CD4-positive, CD25-positive, alpha-beta regulatory T cell (primary cell): ENCODE data around the gene MAN1A1. TPM values are rescaled to one million over a fixed set of nuclear protein-coding genes. Genes with fewer than 3 reads are reported as not detected.

Experiments used
- ATAC-seq, 2 donors: fragments of 150-1000 bp; cut with Tn5 transposase; one replicate each; pipeline ENCODE4 v1.10.0; 2021; ENCODE audit warnings: low read depth in 2 of 2, moderate number of reproducible peaks in 2 of 2, moderate library complexity in 1 of 2
- DNase-seq, 3 donors: peaks; one replicate each; pipeline versions ENCODE4 v3.0.0 to v3.0.0-alpha.2; 2012 to 2022; ENCODE audit warnings: mixed read lengths in 1 of 3
- H3K27ac ChIP-seq: one replicate; pipeline ENCODE4 v1.7.0; 2013; ENCODE audit warnings: mild to moderate bottlenecking, low read length; ENCODE audit not compliant: insufficient read depth, poor library complexity, severe bottlenecking
- H3K27me3 ChIP-seq: one replicate; pipeline ENCODE4 v1.7.0; 2013; ENCODE audit warnings: low read length; ENCODE audit not compliant: control insufficient read depth, insufficient read depth
- H3K36me3 ChIP-seq: one replicate; pipeline ENCODE4 v1.7.0; 2013; ENCODE audit warnings: mild to moderate bottlenecking, low read length, moderate library complexity; ENCODE audit not compliant: control insufficient read depth, insufficient read depth
- H3K4me1 ChIP-seq: 2 replicates; pipeline ENCODE4 v1.7.0; 2013; ENCODE audit warnings: mild to moderate bottlenecking, low read length; ENCODE audit not compliant: insufficient read depth, control insufficient read depth, poor library complexity, severe bottlenecking
- H3K4me3 ChIP-seq: one replicate; pipeline ENCODE4 v1.7.0; 2013; ENCODE audit warnings: low read depth, mild to moderate bottlenecking, low read length, moderate library complexity
- H3K9me3 ChIP-seq, 2 experiments: 1 replicate in 1 of 2; 2 replicates in 1 of 2; pipeline ENCODE4 v1.7.0; 2013; ENCODE audit warnings: low read length in 2 of 2, mild to moderate bottlenecking in 1 of 2, moderate library complexity in 1 of 2; ENCODE audit not compliant: control insufficient read depth in 2 of 2
- H3K27ac Mint-ChIP-seq, 3 donors: one replicate each; pipeline ENCODE4 v1.8.0; 2020 to 2022; ENCODE audit warnings: mild to moderate bottlenecking in 3 of 3, mixed read lengths in 3 of 3, moderate library complexity in 2 of 3
- H3K27me3 Mint-ChIP-seq: one replicate; pipeline ENCODE4 v1.8.0; 2022; ENCODE audit warnings: mild to moderate bottlenecking, mixed read lengths
- H3K36me3 Mint-ChIP-seq: one replicate; pipeline ENCODE4 v1.8.0; 2020; ENCODE audit warnings: mixed read lengths
- H3K4me1 Mint-ChIP-seq, 4 donors: one replicate each; pipeline ENCODE4 v1.8.0; 2020 to 2022; ENCODE audit warnings: mixed read lengths in 4 of 4, mild to moderate bottlenecking in 1 of 4
- H3K4me3 Mint-ChIP-seq, 4 donors: one replicate each; pipeline ENCODE4 v1.8.0; 2020 to 2022; ENCODE audit warnings: mild to moderate bottlenecking in 4 of 4, mixed read lengths in 4 of 4, moderate library complexity in 3 of 4
- H3K9me3 Mint-ChIP-seq, 7 donors: one replicate each; pipeline ENCODE4 v1.8.0; 2020 to 2022; ENCODE audit warnings: mixed read lengths in 7 of 7, mild to moderate bottlenecking in 3 of 7, moderate library complexity in 2 of 7
- polyA plus RNA-seq, 4 donors: library from polyadenylated mRNA; unstranded; fragments of 300-500 nt; fragmentation: Illumina TruSeq; gene quantifications; one replicate each; pipeline ENCODE4 v1.2.3, GENCODE V29; 2021
- total RNA-seq: library from RNA; stranded (reverse); gene quantifications from one replicate; pipeline ENCODE4 v1.2.3, GENCODE V29; 2022

MAN1A1 gene
- total and polyA plus RNA-seq, 5 donors from 2014 or later, result 10.7 to 20.6 (median 13.6) TPM

- peaks cover 21% of the 10 kb centered on the region for H3K36me3 Mint-ChIP-seq
- H3K4me1 Mint-ChIP-seq, result no peaks in the 10 kb centered on the region
Measured at GRCh38 chr6:119195204-119195603, 154.4 kb downstream of the MAN1A1 start.

GRCh38 chr6:119193707-119194106 lies 155.9 kb downstream of the MAN1A1 start:
- Mint-ChIP-seq H3K27me3 (no peaks in the 10 kb centered on the region), H3K4me1 (no peaks in the 10 kb centered on the region), H3K4me3 (no peak overlapping the region), H3K9me3 (no peaks in the 10 kb centered on the region), H3K36me3 (peaks cover 33% of the 10 kb centered on the region), H3K27ac (no peak overlapping the region)
- Histone ChIP-seq H3K27ac (no peak overlapping the region), H3K9me3 (no peaks in the 10 kb centered on the region), H3K27me3 (no peaks in the 10 kb centered on the region), H3K36me3 (peaks cover 1% of the 10 kb centered on the region), H3K4me1 (no peaks in the 10 kb centered on the region), H3K4me3 (no peak overlapping the region)
- no peak for ATAC-seq
- no peak for DNase-seq

More at GRCh38 chr6:119195204-119195603, 154.4 kb downstream of the MAN1A1 start:
- no peak overlapping the region for H3K27ac ChIP-seq
- H3K9me3 Mint-ChIP-seq, result no peaks in the 10 kb centered on the region
- no peaks in the 10 kb centered on the region for H3K9me3 ChIP-seq
- no peak for DNase-seq
- no peak overlapping the region for H3K27ac Mint-ChIP-seq
- no peak for ATAC-seq
- no peaks in the 10 kb centered on the region for H3K27me3 ChIP-seq
- no peaks in the 10 kb centered on the region for H3K27me3 Mint-ChIP-seq
- no peak overlapping the region for H3K4me3 ChIP-seq
- peaks cover 1% of the 10 kb centered on the region for H3K36me3 ChIP-seq
- no peaks in the 10 kb centered on the region for H3K4me1 ChIP-seq
- no peak overlapping the region for H3K4me3 Mint-ChIP-seq

- Mint-ChIP-seq H3K36me3 (peaks cover 32% of the 10 kb centered on the region), H3K27ac (no peak overlapping the region), H3K9me3 (no peaks in the 10 kb centered on the region), H3K27me3 (no peaks in the 10 kb centered on the region), H3K4me1 (no peaks in the 10 kb centered on the region), H3K4me3 (no peak overlapping the region)
- no peaks in the 10 kb centered on the region for H3K9me3 ChIP-seq
- H3K27me3 ChIP-seq, result no peaks in the 10 kb centered on the region
- DNase-seq, result no peak
- no peaks in the 10 kb centered on the region for H3K4me1 ChIP-seq
- no peaks in the 10 kb centered on the region for H3K36me3 ChIP-seq
- no peak overlapping the region for H3K27ac ChIP-seq
- ATAC-seq, result no peak
- no peak overlapping the region for H3K4me3 ChIP-seq
Measured at GRCh38 chr6:119192200-119192599, 157.4 kb downstream of the MAN1A1 start.

GRCh38 chr6:119190176-119190575 lies 159.4 kb downstream of the MAN1A1 start:
- Mint-ChIP-seq H3K9me3 (no peaks in the 10 kb centered on the region), H3K27ac (no peak overlapping the region), H3K4me3 (no peak overlapping the region), H3K27me3 (no peaks in the 10 kb centered on the region), H3K4me1 (peaks cover 0 to 1% (median 0%) of the 10 kb centered on the region in 4 donors), H3K36me3 (peaks cover 30% of the 10 kb centered on the region)
- ATAC-seq (no peak), DNase-seq (no peak)
- Histone ChIP-seq H3K27ac (no peak overlapping the region), H3K4me3 (no peak overlapping the region), H3K36me3 (peaks cover 6% of the 10 kb centered on the region), H3K9me3 (no peaks in the 10 kb centered on the region), H3K4me1 (no peaks in the 10 kb centered on the region), H3K27me3 (no peaks in the 10 kb centered on the region)

GRCh38 chr6:119189498-119189897 lies 160.1 kb downstream of the MAN1A1 start:
- no peak for ATAC-seq
- Histone ChIP-seq H3K27ac (no peak overlapping the region), H3K27me3 (no peaks in the 10 kb centered on the region), H3K9me3 (no peaks in the 10 kb centered on the region), H3K4me3 (no peak overlapping the region), H3K4me1 (no peaks in the 10 kb centered on the region), H3K36me3 (peaks cover 6% of the 10 kb centered on the region)
- H3K27me3 Mint-ChIP-seq, result no peaks in the 10 kb centered on the region
- H3K4me1 Mint-ChIP-seq, result peaks cover 0 to 1% (median 0%) of the 10 kb centered on the region in 4 donors
- H3K9me3 Mint-ChIP-seq, result no peaks in the 10 kb centered on the region
- H3K27ac Mint-ChIP-seq, result no peak overlapping the region
- H3K4me3 Mint-ChIP-seq, result no peak overlapping the region
- DNase-seq, result no peak
- H3K36me3 Mint-ChIP-seq, result peaks cover 31% of the 10 kb centered on the region

- Histone ChIP-seq H3K27me3 (no peaks in the 10 kb centered on the region), H3K27ac (no peak overlapping the region), H3K4me3 (no peak overlapping the region), H3K9me3 (no peaks in the 10 kb centered on the region), H3K4me1 (no peaks in the 10 kb centered on the region), H3K36me3 (peaks cover 6% of the 10 kb centered on the region)
- H3K27ac Mint-ChIP-seq, result no peak overlapping the region
- ATAC-seq (no peak), DNase-seq (no peak)
- H3K36me3 Mint-ChIP-seq, result peaks cover 37% of the 10 kb centered on the region
- peaks cover 0 to 5% (median under 1%) of the 10 kb centered on the region in 4 donors for H3K4me1 Mint-ChIP-seq
- no peak overlapping the region for H3K4me3 Mint-ChIP-seq
- H3K27me3 Mint-ChIP-seq, result no peaks in the 10 kb centered on the region
- H3K9me3 Mint-ChIP-seq, result no peaks in the 10 kb centered on the region
Measured at GRCh38 chr6:119187596-119187995, 162.0 kb downstream of the MAN1A1 start.

- Histone ChIP-seq H3K27me3 (no peaks in the 10 kb centered on the region), H3K4me1 (no peaks in the 10 kb centered on the region), H3K36me3 (peaks cover 6% of the 10 kb centered on the region), H3K27ac (no peak overlapping the region), H3K4me3 (no peak overlapping the region), H3K9me3 (no peaks in the 10 kb centered on the region)
- Mint-ChIP-seq H3K9me3 (no peaks in the 10 kb centered on the region), H3K4me1 (peaks cover 0 to 6% (median 2%) of the 10 kb centered on the region in 4 donors), H3K4me3 (no peak overlapping the region), H3K27ac (no peak overlapping the region), H3K36me3 (peaks cover 37% of the 10 kb centered on the region), H3K27me3 (no peaks in the 10 kb centered on the region)
- DNase-seq (no peak), ATAC-seq (no peak)
Measured at GRCh38 chr6:119186490-119186889, 163.1 kb downstream of the MAN1A1 start.

GRCh38 chr6:119184008-119184648 lies 165.4 kb downstream of the MAN1A1 start:
- Histone ChIP-seq H3K27me3 (no peaks in the 10 kb centered on the region), H3K4me1 (peaks cover 9% of the 10 kb centered on the region), H3K36me3 (peaks cover 6% of the 10 kb centered on the region), H3K27ac (no peak overlapping the region), H3K4me3 (no peak overlapping the region), H3K9me3 (no peaks in the 10 kb centered on the region)
- Mint-ChIP-seq H3K36me3 (peaks cover 40% of the 10 kb centered on the region), H3K27ac (no peak overlapping the region), H3K4me1 (peaks cover 11 to 16% (median 13%) of the 10 kb centered on the region in 4 donors), H3K9me3 (no peaks in the 10 kb centered on the region), H3K4me3 (no peak overlapping the region), H3K27me3 (no peaks in the 10 kb centered on the region)
- ATAC-seq, result no peak
- no peak for DNase-seq
